Kidney epithelial cell (primary cell): ENCODE data around the gene MYPN. TPM values are rescaled to one million over a fixed set of nuclear protein-coding genes. Genes with fewer than 3 reads are reported as not detected.

Source experiments
- DNase-seq: peaks from one replicate; pipeline ENCODE4 v3.0.0-alpha.2; 2010; ENCODE audit warnings: low read depth
- H3K27me3 ChIP-seq: 2 replicates; pipeline ENCODE4 v1.6.0; 2011; ENCODE audit warnings: low read length; ENCODE audit not compliant: control insufficient read depth, insufficient read depth
- H3K36me3 ChIP-seq: 2 replicates; pipeline ENCODE4 v1.5.1; 2011; ENCODE audit warnings: low read length; ENCODE audit not compliant: control insufficient read depth, insufficient read depth
- H3K4me3 ChIP-seq: 2 replicates; pipeline ENCODE4 v1.5.1; 2011; ENCODE audit warnings: low read depth, mild to moderate bottlenecking, control low read depth, low read length
- total RNA-seq: library from RNA; depleted of rRNA; stranded (reverse); fragments of >200 nt; gene quantifications from 2 replicates; pipeline ENCODE4 v1.2.3, GENCODE V29; 2015
- TF ChIP-seq, protein P1 (sequence below): IDR thresholded peaks from 2 replicates; pipeline ENCODE4 v1.5.1; 2011; ENCODE audit warnings: mild to moderate bottlenecking, moderate library complexity, low read length, control low read depth, inconsistent platforms; ENCODE audit not compliant: insufficient read depth, poor library complexity, severe bottlenecking

The MYPN gene
- total RNA-seq, 1 donor from 2014 or later: 0.04 TPM

DNA sequence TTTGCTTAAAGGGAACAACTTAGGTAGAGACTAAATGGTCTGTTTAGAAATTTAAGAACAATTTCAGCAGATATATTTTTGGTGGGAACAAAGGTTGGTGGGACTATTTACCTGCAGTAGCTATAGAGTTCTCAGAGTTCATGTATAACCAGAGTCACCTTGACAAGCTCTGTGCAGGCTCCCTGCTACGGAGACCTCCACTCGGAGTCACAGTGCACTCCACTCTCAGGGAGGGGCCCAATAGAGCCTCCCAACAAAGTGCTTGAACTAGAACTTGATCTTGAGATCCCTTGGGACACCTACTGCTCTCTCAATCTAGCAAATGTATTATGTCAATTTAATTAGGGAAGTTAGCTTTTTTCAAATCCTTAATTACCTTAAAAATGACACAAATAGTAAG, 2.3 kb downstream of the MYPN start:
- no peak for DNase-seq
- no peaks in the 10 kb centered on the region for H3K36me3 ChIP-seq
- no peak overlapping the region for H3K4me3 ChIP-seq
- TF ChIP-seq, protein P1, sequence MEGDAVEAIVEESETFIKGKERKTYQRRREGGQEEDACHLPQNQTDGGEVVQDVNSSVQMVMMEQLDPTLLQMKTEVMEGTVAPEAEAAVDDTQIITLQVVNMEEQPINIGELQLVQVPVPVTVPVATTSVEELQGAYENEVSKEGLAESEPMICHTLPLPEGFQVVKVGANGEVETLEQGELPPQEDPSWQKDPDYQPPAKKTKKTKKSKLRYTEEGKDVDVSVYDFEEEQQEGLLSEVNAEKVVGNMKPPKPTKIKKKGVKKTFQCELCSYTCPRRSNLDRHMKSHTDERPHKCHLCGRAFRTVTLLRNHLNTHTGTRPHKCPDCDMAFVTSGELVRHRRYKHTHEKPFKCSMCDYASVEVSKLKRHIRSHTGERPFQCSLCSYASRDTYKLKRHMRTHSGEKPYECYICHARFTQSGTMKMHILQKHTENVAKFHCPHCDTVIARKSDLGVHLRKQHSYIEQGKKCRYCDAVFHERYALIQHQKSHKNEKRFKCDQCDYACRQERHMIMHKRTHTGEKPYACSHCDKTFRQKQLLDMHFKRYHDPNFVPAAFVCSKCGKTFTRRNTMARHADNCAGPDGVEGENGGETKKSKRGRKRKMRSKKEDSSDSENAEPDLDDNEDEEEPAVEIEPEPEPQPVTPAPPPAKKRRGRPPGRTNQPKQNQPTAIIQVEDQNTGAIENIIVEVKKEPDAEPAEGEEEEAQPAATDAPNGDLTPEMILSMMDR: no peak
- no peaks in the 10 kb centered on the region for H3K27me3 ChIP-seq

DNA sequence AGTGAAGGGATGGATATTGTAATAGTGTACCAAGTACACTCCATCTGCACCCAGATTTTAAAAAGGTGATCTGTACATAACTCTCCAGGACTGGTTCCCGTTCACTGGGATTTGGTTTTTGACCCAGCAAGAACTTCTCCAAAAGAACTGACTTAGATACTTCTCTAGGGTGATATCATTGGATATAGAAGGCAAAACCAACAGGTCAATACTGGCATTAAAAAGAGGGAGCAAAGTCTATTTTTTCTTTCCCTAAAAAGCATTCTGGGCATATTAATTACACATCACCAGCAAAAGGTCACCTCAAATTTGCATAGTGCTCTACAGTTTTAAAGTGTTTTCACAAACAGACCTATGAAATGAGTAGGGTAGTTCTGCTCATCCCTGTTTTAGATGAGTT, 3.5 kb downstream of the MYPN start:
- no peak overlapping the region for H3K4me3 ChIP-seq
- H3K36me3 ChIP-seq: no peaks in the 10 kb centered on the region
- no peak for DNase-seq
- H3K27me3 ChIP-seq: no peaks in the 10 kb centered on the region
- TF ChIP-seq, protein P1: no peak

DNA sequence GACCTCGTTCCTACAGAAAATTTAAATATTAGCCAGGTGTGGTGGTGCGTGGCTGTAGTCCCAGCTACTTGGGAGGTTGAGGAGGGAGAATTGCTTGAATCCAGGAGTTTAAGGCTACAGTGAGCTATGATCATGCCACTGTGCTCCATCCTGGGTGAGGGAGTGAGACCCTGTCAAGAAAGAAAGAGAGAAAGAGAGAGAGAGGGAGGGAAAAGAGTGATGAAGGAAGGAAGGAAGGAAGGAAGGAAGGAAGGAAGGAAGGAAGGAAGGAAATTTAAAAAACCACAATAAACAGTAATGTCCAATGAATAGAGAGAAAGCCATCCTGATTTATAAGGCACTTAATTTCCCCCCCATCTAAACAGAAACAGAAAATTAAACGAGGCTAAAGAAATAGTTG, 9.4 kb downstream of the MYPN start:
- Histone ChIP-seq H3K27me3 (no peaks in the 10 kb centered on the region), H3K4me3 (no peak overlapping the region), H3K36me3 (no peaks in the 10 kb centered on the region)
- TF ChIP-seq, protein P1: no peak
- DNase-seq: no peak

DNA sequence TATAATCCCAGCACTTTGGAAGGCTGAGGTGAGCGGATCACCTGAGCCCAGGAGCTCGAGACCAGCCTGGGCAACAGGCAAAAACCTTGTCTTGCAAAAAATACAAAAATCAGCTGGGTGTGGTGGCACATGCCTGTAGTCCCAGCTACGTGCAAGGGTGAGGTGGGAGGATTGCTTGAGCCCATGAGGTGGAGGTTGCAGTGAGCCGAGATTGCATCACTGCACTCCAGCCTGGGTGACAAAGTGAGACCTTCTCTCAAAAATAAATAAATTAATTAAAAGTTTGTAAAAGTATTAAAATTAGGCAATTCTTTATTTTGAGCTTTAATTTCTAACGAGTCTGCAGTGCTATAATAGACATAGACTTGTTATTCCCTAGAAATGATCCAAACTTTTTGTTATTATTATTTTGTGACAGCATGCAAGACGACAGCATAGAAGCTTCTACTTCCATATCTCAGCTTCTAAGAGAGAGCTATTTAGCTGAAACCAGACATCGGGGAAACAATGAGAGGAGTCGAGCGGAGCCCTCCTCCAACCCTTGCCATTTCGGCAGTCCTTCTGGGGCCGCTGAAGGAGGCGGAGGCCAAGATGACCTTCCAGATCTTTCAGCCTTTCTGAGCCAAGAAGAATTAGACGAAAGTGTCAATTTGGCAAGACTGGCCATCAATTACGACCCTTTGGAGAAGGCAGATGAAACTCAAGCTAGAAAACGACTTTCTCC, 11.9 kb downstream of the MYPN start:
- DNase-seq: no peak
- Histone ChIP-seq H3K4me3 (no peak overlapping the region), H3K36me3 (no peaks in the 10 kb centered on the region), H3K27me3 (no peaks in the 10 kb centered on the region)
- TF ChIP-seq, protein P1: no peak

DNA sequence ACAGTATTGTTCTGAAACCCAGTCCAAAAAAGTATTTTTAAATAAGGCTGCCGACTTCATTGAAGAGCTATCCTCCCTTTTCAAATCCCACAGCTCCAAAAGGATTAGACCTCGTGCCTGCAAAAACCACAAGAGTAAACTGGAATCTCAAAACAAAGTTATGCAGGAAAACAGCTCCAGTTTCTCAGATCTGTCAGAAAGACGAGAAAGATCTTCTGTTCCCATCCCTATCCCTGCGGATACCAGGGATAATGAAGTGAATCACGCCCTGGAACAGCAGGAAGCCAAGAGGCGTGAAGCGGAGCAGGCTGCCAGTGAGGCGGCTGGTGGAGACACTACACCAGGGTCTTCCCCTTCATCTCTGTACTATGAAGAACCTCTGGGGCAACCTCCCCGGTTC, 12.6 kb downstream of the MYPN start:
- H3K4me3 ChIP-seq: no peak overlapping the region
- DNase-seq: no peak
- TF ChIP-seq, protein P1: no peak
- H3K27me3 ChIP-seq: no peaks in the 10 kb centered on the region
- H3K36me3 ChIP-seq: no peaks in the 10 kb centered on the region

DNA sequence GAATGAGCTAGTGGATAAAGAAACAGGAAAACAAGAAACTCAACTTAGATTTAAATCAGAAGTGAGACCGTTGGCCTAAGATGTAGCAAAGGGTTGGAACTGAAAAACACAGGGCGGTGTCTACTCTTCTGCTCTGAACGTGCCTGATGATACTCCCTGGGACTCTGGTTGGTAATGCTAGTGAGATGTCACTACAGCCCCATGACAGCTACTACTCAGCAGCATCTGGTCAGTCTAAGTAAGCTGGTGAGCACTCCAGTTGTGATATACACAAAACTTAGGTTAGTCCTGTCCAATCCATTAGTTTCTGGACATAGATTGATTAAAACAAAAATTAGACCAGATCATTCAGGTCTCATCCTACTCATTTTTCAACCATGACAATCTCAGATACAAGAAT, 15.4 kb downstream of the MYPN start:
- no peak overlapping the region for H3K4me3 ChIP-seq
- TF ChIP-seq, protein P1: no peak
- H3K36me3 ChIP-seq: no peaks in the 10 kb centered on the region
- H3K27me3 ChIP-seq: no peaks in the 10 kb centered on the region
- DNase-seq: no peak
